ENCODE results near the gene OSBPL9.

OSBPL9 gene, protein sequence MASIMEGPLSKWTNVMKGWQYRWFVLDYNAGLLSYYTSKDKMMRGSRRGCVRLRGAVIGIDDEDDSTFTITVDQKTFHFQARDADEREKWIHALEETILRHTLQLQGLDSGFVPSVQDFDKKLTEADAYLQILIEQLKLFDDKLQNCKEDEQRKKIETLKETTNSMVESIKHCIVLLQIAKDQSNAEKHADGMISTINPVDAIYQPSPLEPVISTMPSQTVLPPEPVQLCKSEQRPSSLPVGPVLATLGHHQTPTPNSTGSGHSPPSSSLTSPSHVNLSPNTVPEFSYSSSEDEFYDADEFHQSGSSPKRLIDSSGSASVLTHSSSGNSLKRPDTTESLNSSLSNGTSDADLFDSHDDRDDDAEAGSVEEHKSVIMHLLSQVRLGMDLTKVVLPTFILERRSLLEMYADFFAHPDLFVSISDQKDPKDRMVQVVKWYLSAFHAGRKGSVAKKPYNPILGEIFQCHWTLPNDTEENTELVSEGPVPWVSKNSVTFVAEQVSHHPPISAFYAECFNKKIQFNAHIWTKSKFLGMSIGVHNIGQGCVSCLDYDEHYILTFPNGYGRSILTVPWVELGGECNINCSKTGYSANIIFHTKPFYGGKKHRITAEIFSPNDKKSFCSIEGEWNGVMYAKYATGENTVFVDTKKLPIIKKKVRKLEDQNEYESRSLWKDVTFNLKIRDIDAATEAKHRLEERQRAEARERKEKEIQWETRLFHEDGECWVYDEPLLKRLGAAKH

DNA sequence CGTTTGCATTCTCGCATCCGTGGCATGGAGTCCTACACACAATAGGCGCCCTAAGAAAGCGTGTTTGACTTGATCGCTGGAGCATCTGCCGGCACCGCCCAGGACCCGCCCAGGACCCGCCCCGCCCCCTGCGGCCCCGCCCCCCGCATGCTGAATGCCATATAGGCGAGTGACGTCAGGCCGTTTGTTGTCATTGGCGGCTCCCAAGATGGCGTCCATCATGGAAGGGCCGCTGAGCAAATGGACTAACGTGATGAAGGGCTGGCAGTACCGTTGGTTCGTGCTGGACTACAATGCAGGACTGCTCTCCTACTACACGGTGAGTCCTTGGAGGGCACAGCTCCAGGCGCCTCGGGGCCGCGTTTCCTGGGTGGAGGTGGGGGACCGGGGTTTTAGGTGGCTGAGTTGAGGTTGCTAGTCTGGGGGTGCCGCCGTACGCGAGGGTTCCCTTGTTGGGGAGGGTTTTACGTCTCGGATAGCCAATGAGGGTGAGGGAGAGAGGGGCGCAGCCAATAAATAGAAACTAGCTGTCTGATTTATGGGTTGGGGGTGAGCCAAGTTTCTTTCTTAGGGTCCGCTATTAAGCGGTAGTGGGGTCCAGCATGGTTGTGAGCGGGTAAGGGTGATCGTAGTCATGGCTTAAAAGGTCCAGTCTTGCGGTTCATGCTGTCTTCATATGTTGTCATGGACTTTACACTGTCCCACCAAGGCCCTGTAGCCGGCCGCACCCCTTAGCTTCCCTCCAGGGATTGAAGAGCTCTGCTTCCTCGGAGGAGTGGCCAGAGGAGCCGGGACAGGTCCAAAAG lies at the start of gene OSBPL9:
TSS of gene OSBPL9 (plus strand) at position 190 of the 806 bp plus-strand sequence. CDS start at position 209, 19 bp downstream.
- TF ChIP-seq, protein P1, sequence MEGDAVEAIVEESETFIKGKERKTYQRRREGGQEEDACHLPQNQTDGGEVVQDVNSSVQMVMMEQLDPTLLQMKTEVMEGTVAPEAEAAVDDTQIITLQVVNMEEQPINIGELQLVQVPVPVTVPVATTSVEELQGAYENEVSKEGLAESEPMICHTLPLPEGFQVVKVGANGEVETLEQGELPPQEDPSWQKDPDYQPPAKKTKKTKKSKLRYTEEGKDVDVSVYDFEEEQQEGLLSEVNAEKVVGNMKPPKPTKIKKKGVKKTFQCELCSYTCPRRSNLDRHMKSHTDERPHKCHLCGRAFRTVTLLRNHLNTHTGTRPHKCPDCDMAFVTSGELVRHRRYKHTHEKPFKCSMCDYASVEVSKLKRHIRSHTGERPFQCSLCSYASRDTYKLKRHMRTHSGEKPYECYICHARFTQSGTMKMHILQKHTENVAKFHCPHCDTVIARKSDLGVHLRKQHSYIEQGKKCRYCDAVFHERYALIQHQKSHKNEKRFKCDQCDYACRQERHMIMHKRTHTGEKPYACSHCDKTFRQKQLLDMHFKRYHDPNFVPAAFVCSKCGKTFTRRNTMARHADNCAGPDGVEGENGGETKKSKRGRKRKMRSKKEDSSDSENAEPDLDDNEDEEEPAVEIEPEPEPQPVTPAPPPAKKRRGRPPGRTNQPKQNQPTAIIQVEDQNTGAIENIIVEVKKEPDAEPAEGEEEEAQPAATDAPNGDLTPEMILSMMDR (IDR thresholded peaks at IDR 0.05) = no peak

DNA sequence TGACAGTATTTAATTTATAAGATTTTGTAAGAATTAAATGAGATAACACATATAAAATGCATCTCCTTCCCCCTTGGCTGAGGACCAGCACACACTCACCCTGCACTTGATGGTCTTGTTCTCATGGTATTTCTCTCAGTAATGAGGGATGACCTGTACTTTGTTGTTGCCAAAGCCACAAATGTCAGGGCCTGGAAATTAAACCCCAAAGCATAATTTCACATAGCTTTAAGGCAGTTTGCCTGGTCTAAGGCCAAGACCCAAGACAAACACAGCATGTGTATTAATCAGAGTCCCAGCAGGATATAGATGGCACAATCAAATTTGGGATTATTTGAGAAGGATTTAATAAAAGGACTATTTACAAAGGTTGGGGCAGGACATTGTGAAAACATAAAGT lies 49.2 kb upstream of the OSBPL9 start:
- TF ChIP-seq, protein P1 (IDR thresholded peaks at IDR 0.05) = no peak

DNA sequence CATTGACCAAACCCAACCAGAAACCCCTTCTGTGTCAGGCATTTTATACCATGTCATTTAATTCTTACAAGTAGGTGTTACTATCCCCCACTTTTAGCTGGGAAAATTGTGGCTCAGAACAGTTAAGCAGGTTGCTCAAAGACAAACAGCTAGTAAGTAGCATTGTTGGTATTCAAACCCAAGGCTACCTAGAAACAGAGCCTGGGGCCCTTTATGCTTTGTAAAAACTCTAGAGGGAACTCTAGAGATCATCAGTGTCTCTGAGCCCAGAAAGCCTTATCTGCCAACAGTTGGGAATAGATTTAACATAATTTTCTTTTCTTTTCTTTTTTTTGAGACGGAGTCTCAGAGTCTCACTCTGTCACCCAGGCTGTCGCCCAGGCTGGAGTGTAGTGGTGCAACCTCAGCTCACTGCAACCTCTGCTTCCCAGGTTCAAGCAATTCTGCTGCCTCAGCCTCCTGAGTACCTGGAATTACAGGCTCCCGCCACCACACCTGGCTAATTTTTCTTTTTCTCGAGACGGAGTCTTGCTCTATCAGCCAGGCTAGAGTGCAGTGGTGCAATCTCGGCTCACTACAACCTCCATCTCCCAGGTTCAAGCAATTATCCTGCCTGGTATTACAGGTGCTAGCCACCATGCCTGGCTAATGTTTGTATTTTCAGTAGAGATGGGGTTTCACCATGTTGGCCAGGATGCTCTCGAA lies 48.5 kb upstream of the OSBPL9 start:
- TF ChIP-seq, protein P1 (IDR thresholded peaks at IDR 0.05) = no peak

DNA sequence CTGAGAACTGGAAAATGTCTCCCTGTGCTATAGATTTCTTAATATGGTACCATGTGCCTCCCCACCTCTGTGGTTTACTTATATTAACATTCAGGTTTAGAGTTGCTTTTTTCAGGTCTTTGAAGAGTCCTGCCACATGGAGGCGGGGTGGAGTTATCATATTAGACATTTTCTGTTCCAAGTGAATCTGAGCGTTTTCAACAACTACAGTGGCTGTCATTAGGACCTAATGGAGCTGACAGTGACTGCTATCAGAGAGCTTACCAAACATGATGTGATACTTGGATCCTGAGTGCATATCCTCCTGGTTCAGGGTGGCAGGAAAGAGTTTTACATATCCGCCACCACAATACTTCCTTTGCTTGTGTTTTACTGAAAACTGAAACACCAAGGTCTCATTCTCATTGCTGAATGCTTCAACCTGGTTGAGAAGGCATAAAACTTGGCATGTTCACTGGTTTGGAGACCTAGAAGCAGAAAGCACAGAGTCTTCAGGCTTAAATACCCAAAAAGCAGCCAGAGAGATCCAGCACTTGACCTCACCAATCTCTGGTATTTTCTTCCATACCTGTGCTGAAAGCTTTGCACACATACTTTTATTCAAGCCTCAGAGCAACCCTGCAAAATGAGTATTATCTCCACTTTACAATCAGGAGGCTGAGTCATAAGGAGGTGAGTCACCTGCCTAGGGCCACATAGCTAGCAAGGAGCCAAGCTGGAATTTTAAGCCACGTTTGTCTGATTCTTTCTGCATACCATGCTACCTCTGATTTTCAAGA lies 47.4 kb upstream of the OSBPL9 start:
- TF ChIP-seq, protein P1 (IDR thresholded peaks at IDR 0.05) = no peak

DNA sequence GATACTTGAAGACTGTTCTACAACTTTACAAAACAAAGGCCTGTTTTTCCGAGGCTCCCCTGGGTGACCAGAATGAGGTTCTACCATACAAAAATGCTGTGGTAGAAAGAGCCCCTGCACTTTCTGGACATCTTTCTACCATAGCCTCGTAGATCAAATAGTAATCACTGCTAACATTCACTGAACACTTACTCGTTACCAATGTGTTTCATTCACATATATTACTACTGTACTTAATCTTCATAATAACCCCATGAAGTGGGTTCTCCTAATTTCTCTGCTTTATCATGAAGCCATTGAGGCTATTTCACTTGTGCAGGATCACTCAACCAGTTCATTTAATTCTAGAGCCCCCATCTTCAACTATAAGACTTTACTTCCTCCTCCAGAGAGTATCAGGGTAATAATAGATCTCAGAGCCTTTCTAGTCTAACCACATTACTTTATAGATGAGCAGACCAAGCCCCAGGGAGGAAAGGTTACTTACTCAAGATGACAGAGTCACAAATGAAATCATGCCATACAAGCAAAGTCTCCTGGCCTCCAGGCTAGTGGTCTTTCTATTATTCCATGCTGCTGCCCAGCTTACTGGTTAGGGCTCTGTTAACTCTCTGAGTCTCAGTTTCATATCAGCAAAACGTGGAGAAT lies 46.7 kb upstream of the OSBPL9 start:
- TF ChIP-seq, protein P1 (IDR thresholded peaks at IDR 0.05) = no peak

DNA sequence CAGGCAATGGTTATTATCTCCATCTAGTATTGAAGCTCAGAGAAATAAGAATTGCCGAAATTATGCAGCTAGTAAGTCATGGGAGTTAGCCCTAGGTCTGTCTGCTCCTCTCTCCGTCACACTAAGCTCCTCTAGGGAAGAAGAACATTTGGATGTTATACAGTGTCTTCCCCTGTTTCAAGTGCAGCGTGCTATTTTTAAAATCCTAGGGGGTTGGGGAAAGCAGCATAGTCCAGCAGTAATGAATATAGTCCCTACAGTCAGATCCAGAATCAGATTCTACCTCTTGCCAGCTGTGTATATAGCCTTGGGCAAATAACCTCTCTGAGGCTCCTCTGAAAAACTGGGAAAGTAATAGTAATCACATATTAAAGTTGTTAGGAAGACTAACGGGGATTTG lies 44.5 kb upstream of the OSBPL9 start:
- TF ChIP-seq, protein P1 (IDR thresholded peaks at IDR 0.05) = no peak
